Activated B cell treated with CpG ODN at 0.5 μM for 24 hours (primary cell): Measurements from ENCODE around the gene ZNF610. TPM values are rescaled to one million over a fixed set of nuclear protein-coding genes. Genes with fewer than 3 reads are reported as not detected.

Source experiments
- ATAC-seq: fragments of 200-7000 bp; cut with Tn5 transposase; one replicate; pipeline ENCODE4 v1.10.0; 2021; ENCODE audit warnings: low read depth, mild to moderate bottlenecking, moderate library complexity
- CTCF ChIA-PET: fragments of 350-600 bp; sonication (Branson Sonifier 250); formaldehyde crosslinking; loops from one replicate; lab custom pipeline; 2021; ENCODE audit warnings: antibody characterized with exemption; lab: Charles Lee
- POLR2A ChIA-PET: fragments of 350-600 bp; sonication (Branson Sonifier 250); formaldehyde crosslinking; loops from one replicate; lab custom pipeline; 2021; ENCODE audit warnings: antibody characterized with exemption; lab: Charles Lee
- DNase-seq: peaks from one replicate; pipeline ENCODE4 v3.0.0; 2022
- H3K27ac Mint-ChIP-seq: one replicate; pipeline ENCODE4 v1.8.0; 2020; ENCODE audit warnings: mixed read lengths
- H3K27me3 Mint-ChIP-seq: one replicate; pipeline ENCODE4 v1.8.0; 2021; ENCODE audit warnings: mixed read lengths
- H3K36me3 Mint-ChIP-seq: one replicate; pipeline ENCODE4 v1.8.0; 2021; ENCODE audit warnings: low read depth, mixed read lengths
- H3K4me1 Mint-ChIP-seq: one replicate; pipeline ENCODE4 v1.8.0; 2021; ENCODE audit warnings: mixed read lengths
- H3K4me3 Mint-ChIP-seq: one replicate; pipeline ENCODE4 v1.8.0; 2020; ENCODE audit warnings: mild to moderate bottlenecking, mixed read lengths
- H3K9me3 Mint-ChIP-seq: one replicate; pipeline ENCODE4 v1.8.0; 2020; ENCODE audit warnings: mixed read lengths
- intact Hi-C: fragments of 100-400 bp; cut with micrococcal nuclease; formaldehyde crosslinking; loops from one replicate; pipeline ENCODE4 v1.15.1; 2024
- total RNA-seq: library from RNA; stranded (reverse); gene quantifications from 2 replicates; pipeline ENCODE4 v1.2.3, GENCODE V29; 2022
- TF ChIP-seq, protein P1 (sequence below): fragments of 200-600 bp; IDR thresholded peaks from one replicate; pipeline ENCODE4 v1.8.0; 2022; ENCODE audit warnings: antibody characterized with exemption, mild to moderate bottlenecking

ZNF610 gene
- total RNA-seq, 1 donor from 2014 or later = 2.0 TPM

DNA sequence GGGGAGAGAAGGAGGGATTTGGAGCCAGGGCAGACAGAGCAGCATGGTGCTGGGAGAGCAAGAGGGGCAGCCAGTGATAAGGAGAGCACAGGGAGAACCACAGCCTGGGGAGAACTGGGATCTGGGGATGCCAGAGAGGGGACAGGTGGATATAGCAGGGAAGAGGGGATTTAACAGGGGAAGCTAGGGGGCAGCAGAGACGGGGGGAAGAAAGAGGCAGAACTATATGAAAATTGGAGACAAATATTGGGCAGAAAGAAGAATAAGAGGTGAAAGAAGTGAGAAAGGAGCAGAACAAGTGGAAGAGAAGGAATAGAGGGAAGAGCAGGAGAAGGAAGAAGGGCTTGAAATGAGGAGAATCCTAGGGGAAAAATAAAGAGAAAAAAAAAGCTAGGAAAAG is 55.1 kb downstream of the ZNF610 start:
- H3K27me3 Mint-ChIP-seq = no peaks in the 10 kb centered on the region
- intact Hi-C loops = loop anchor here (10.0 kb wide), 2 partner anchors 296 to 406 kb away; partner anchors contain the start of genes ZNF350 and ZNF841

DNA sequence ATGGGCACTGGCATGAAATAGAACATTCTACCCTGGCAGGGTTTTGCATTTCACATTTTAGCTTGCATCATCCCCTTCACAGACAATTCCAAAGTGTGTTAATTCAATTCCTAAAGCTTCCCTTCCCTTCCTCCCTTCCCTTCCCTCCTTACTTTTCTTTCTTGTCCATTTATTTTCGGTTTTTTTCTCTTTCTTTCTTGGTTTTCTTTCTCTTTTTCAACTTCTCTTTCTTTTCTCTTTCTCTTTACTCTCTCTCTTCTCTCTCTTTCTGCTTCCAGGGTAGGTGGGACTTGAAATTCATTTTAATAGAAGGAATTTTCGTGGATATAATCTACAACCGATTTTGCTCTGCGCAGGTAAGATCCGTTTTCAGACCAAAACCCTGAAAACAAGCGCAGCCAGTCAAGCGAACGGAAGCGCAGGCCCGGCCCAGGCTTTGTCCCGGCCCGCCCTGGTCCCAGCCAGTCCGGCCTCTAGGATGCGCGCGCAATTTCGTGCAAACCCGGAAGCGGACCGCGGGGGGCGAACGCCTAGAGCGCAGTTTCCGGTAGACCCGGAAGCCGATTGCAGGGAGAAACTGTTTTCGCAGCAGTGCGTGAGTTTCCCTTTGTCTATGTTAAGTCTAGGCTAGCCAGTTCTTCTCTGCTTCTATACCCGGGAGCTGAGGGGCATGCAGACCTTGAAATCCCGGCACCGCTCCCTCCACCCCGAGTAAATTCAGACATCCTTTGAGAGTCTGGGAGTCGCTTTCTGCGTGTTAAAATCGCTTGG is 61.5 kb downstream of the ZNF610 start, which contains the start of gene ZNF528:
Gene ZNF528 (plus strand): TSS at position 540 of the 771 bp plus-strand sequence. CDS start 4,165 bp downstream, outside the sequence.
- H3K9me3 Mint-ChIP-seq = peaks cover 31% of the 10 kb centered on the region
- CTCF ChIA-PET = no interaction called here

More for the DNA sequence above, 55.1 kb downstream of the ZNF610 start:
- H3K9me3 Mint-ChIP-seq = peaks cover 38% of the 10 kb centered on the region
- TF ChIP-seq, protein P1, sequence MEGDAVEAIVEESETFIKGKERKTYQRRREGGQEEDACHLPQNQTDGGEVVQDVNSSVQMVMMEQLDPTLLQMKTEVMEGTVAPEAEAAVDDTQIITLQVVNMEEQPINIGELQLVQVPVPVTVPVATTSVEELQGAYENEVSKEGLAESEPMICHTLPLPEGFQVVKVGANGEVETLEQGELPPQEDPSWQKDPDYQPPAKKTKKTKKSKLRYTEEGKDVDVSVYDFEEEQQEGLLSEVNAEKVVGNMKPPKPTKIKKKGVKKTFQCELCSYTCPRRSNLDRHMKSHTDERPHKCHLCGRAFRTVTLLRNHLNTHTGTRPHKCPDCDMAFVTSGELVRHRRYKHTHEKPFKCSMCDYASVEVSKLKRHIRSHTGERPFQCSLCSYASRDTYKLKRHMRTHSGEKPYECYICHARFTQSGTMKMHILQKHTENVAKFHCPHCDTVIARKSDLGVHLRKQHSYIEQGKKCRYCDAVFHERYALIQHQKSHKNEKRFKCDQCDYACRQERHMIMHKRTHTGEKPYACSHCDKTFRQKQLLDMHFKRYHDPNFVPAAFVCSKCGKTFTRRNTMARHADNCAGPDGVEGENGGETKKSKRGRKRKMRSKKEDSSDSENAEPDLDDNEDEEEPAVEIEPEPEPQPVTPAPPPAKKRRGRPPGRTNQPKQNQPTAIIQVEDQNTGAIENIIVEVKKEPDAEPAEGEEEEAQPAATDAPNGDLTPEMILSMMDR = no peak
- H3K36me3 Mint-ChIP-seq = peaks cover 60% of the 10 kb centered on the region
- ATAC-seq (no peak), DNase-seq (no peak)
- POLR2A ChIA-PET = interaction anchor here (0.6 kb wide), 1 partner anchor 176 kb away, joined by 5 read pairs; no protein-coding TSS in a partner anchor
- no peak overlapping the region for H3K27ac Mint-ChIP-seq
- no peak overlapping the region for H3K4me3 Mint-ChIP-seq
- H3K4me1 Mint-ChIP-seq = no peaks in the 10 kb centered on the region
- CTCF ChIA-PET = no interaction called here

DNA sequence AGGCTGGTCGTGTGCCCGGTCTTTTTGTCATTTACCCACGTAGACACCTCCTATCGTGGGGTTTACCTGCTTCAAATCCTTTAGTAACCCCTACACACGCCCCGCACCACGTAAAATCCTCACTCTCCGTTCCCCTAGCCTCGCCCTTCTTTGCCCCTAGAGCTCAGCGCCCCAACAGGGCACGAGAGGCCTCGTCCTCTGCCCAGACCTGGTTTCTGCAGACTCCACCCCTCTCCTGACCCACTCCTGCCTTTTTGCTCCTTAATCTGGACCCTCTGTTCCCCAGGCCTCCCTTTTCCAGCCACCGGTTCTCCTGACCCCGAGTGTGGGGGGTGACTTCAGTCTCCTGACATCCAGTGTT is 62.0 kb downstream of the ZNF610 start:
- peaks cover 31% of the 10 kb centered on the region for H3K9me3 Mint-ChIP-seq
- POLR2A ChIA-PET = interaction anchor here (0.6 to 1.5 kb wide), 9 partner anchors 15 to 370 kb away, joined by 3 to 19 read pairs (median 4); partner anchors contain the start of genes ZNF432, ZNF578, ZNF610 and ZNF614
- peak; percentile 47 for ATAC-seq
- TF ChIP-seq, protein P1 = no peak
- H3K27me3 Mint-ChIP-seq = no peaks in the 10 kb centered on the region
- intact Hi-C loops = loop anchor here (10.0 kb wide), 2 partner anchors 303 to 413 kb away; partner anchors contain the start of genes ZNF350 and ZNF841
- peak overlapping the region; percentile 90 for H3K4me3 Mint-ChIP-seq
- peaks cover 18% of the 10 kb centered on the region for H3K4me1 Mint-ChIP-seq
- CTCF ChIA-PET = no interaction called here
- H3K36me3 Mint-ChIP-seq = peaks cover 75% of the 10 kb centered on the region
- no peak for DNase-seq
- peak overlapping the region; percentile 91 for H3K27ac Mint-ChIP-seq

More for the DNA sequence above, 61.5 kb downstream of the ZNF610 start, which contains the start of gene ZNF528:
- peak; percentile 99 for ATAC-seq
- Mint-ChIP-seq H3K4me1 (peaks cover 18% of the 10 kb centered on the region), H3K27me3 (no peaks in the 10 kb centered on the region), H3K4me3 (peak within 1 kb of the TSS; percentile 90), H3K36me3 (peaks cover 75% of the 10 kb centered on the region), H3K27ac (peak within 1 kb of the TSS; percentile 91)
- POLR2A ChIA-PET = interaction anchor here (0.6 to 1.5 kb wide), 8 partner anchors 15 to 369 kb away, joined by 3 to 19 read pairs (median 4); partner anchors contain the start of genes ZNF432, ZNF578, ZNF610 and ZNF614
- intact Hi-C loops = loop anchor here (1.0 to 10.0 kb wide), 6 partner anchors 28 to 413 kb away; partner anchors contain the start of genes ZNF350, ZNF480, ZNF701 and ZNF808
- TF ChIP-seq, protein P1 = no peak
- peak; percentile 91 for DNase-seq

DNA sequence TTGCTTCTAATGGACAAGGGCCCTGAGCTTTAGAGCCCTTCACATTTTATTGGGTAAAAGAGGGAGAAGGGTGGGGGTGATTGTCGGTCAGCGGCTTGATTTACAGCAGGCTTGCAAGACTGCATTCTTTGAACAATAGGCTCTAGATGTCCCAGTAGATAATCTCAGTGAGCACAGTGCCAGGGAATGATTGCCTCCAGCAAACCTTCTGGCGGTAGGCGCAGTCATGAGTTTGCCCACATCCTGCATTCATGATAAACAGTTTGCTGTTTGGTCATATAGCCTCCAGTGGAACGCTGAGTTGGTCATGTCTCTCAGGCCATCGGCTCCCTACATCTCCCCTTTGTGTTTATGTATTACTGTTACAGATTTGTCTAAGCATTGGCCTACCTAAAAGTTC is 74.2 kb downstream of the ZNF610 start:
- DNase-seq = no peak
- ATAC-seq = no peak
- ChIA-PET POLR2A (no interaction called here), CTCF (no interaction called here)
- H3K4me3 Mint-ChIP-seq = no peak overlapping the region
- H3K36me3 Mint-ChIP-seq = peaks cover 97% of the 10 kb centered on the region
- no peak overlapping the region for H3K27ac Mint-ChIP-seq
- peaks cover 48% of the 10 kb centered on the region for H3K9me3 Mint-ChIP-seq
- H3K27me3 Mint-ChIP-seq = no peaks in the 10 kb centered on the region
- H3K4me1 Mint-ChIP-seq = no peaks in the 10 kb centered on the region
- intact Hi-C loops = no loop called here
- TF ChIP-seq, protein P1 = no peak

DNA sequence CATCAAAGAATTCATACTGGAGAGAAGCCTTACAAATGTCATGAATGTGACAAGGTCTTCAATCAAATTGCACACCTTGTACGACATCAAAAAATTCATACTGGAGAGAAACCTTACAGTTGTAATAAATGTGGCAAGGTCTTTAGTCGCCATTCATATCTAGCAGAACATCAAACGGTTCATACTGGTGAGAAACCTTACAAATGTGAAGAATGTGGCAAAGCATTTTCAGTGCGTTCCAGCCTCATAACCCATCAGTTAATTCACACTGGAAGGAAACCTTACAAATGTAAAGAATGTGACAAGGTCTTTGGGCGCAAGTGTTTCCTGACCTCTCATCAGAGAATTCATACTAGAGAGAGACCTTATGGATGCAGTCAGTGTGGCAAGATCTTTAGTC is 79.7 kb downstream of the ZNF610 start:
- TF ChIP-seq, protein P1 = no peak
- Mint-ChIP-seq H3K27ac (no peak overlapping the region), H3K36me3 (peaks cover 61% of the 10 kb centered on the region), H3K4me1 (no peaks in the 10 kb centered on the region), H3K4me3 (no peak overlapping the region), H3K27me3 (no peaks in the 10 kb centered on the region), H3K9me3 (peaks cover 51% of the 10 kb centered on the region)
- DNase-seq (no peak), ATAC-seq (no peak)
- CTCF ChIA-PET = no interaction called here
- POLR2A ChIA-PET = no interaction called here
- intact Hi-C loops = no loop called here
